ENCODE measurements around the gene SELENOM.

The SELENOM gene

GRCh38 chr22:31093086-31093850, 14.1 kb downstream of the SELENOM start:
- TF ChIP-seq SPI1 (IDR thresholded peaks at IDR 0.05; ENCODE audit: borderline replicate concordance, low read depth) (no peak), REST (IDR thresholded peaks at IDR 0.05; ENCODE audit: insufficient replicate concordance, low read depth) (no peak)
- Histone ChIP-seq H3K27ac (replicated peaks) (no peak overlapping the region), H3K4me3 (replicated peaks; ENCODE audit: insufficient read depth, low read length) (no peak overlapping the region), H3K27me3 (ENCODE audit: insufficient read depth, poor library complexity, severe bottlenecking) (no peaks in the 10 kb centered on the region)
- no peak for DNase-seq (ENCODE audit: low read depth in 1 of 2, low spot score in 1 of 2)

GRCh38 chr22:31092161-31092560, 15.2 kb downstream of the SELENOM start:
- H3K4me3 ChIP-seq (replicated peaks; ENCODE audit: insufficient read depth, low read length), result no peak overlapping the region
- TF ChIP-seq REST (IDR thresholded peaks at IDR 0.05; ENCODE audit: insufficient replicate concordance, low read depth), result no peak
- no peak for TF ChIP-seq SPI1 (IDR thresholded peaks at IDR 0.05; ENCODE audit: borderline replicate concordance, low read depth)
- H3K27ac ChIP-seq (replicated peaks), result no peak overlapping the region
- H3K27me3 ChIP-seq (ENCODE audit: insufficient read depth, poor library complexity, severe bottlenecking), result no peaks in the 10 kb centered on the region
- DNase-seq (ENCODE audit: low read depth in 1 of 2, low spot score in 1 of 2), result no peak

GRCh38 chr22:31091106-31091975, 16.0 kb downstream of the SELENOM start:
- TF ChIP-seq GABPA (IDR thresholded peaks at IDR 0.05; ENCODE audit: low read depth) (no peak), SPI1 (IDR thresholded peaks at IDR 0.05; ENCODE audit: borderline replicate concordance, low read depth) (no peak), CTCF (IDR thresholded peaks at IDR 0.05; ENCODE audit: insufficient read depth, low read length) (no peak), REST (IDR thresholded peaks at IDR 0.05; ENCODE audit: insufficient replicate concordance, low read depth) (no peak), POLR2AphosphoS5 (IDR thresholded peaks at IDR 0.05; ENCODE audit: low read depth) (no peak)
- DNase-seq (ENCODE audit: low read depth in 1 of 2, low spot score in 1 of 2), result no peak

More at GRCh38 chr22:31091106-31091975, 16.0 kb downstream of the SELENOM start:
- Histone ChIP-seq H3K4me3 (replicated peaks; ENCODE audit: insufficient read depth, low read length) (no peak overlapping the region), H3K27ac (replicated peaks) (no peak overlapping the region), H3K27me3 (ENCODE audit: insufficient read depth, poor library complexity, severe bottlenecking) (no peaks in the 10 kb centered on the region)
